Measurements from ENCODE around the gene ADAM10. TPM values are rescaled to one million over a fixed set of nuclear protein-coding genes. Genes with fewer than 3 reads are reported as not detected.

ADAM10 gene
- total RNA-seq, 1 experiment from 2014 or later = 159 TPM

- Histone ChIP-seq H3K4me2 (ENCODE audit: insufficient read depth, insufficient read length, low read length) (no peak overlapping the region), H2AK5ac (ENCODE audit: insufficient read length, low read length) (no peak overlapping the region), H3K4me1 (ENCODE audit: insufficient read depth, low read length) (no peaks in the 10 kb centered on the region), H4K8ac (replicated peaks; ENCODE audit: insufficient read length, low read depth, low read length) (no peak overlapping the region), H4K20me1 (ENCODE audit: control insufficient read depth, insufficient read depth, insufficient read length) (no peaks in the 10 kb centered on the region), H3K23ac (ENCODE audit: insufficient read length, low read depth, low read length) (no peak overlapping the region), H4K5ac (ENCODE audit: insufficient read length, low read depth, low read length) (no peak overlapping the region), H3K4ac (ENCODE audit: low read depth, low read length) (no peak overlapping the region), H3T11ph (ENCODE audit: low read length) (no peak overlapping the region), H3K27ac (ENCODE audit: insufficient read length, low read depth, low read length) (no peak overlapping the region), H3K9ac (ENCODE audit: extremely low read depth, insufficient read length, low read length) (no peak overlapping the region), H3K14ac (ENCODE audit: insufficient read depth, low read length) (no peak overlapping the region), H2AFZ (ENCODE audit: low read length) (no peak overlapping the region), H2BK5ac (ENCODE audit: insufficient read length, low read length) (no peak overlapping the region), H2BK12ac (ENCODE audit: insufficient read length, low read depth, low read length) (no peak overlapping the region), H3K9me3 (ENCODE audit: control insufficient read depth, low read depth, low read length) (no peaks in the 10 kb centered on the region), H3K79me1 (ENCODE audit: insufficient read depth, low read depth, low read length, poor library complexity, severe bottlenecking) (peaks cover 6% of the 10 kb centered on the region), H2BK120ac (ENCODE audit: low read depth, low read length, poor library complexity, severe bottlenecking) (no peak overlapping the region), H2BK15ac (ENCODE audit: low read depth, low read length) (no peak overlapping the region), H2BK20ac (ENCODE audit: low read depth, low read length, poor library complexity, severe bottlenecking) (no peak overlapping the region), H3K18ac (ENCODE audit: insufficient read length, low read depth, low read length) (no peak overlapping the region), H3K27me3 (ENCODE audit: insufficient read depth, low read length) (no peaks in the 10 kb centered on the region), H3K56ac (ENCODE audit: insufficient read length, low read depth, low read length) (no peak overlapping the region), H3K79me2 (ENCODE audit: insufficient read depth, low read length) (peaks cover 23% of the 10 kb centered on the region; the same call in 1 of the 2 replicates), H3K23me2 (ENCODE audit: insufficient read length, low read depth, low read length, poor library complexity, severe bottlenecking) (no peaks in the 10 kb centered on the region), H4K91ac (ENCODE audit: insufficient read length, low read depth, low read length) (no peak overlapping the region)
- no peak overlapping the region for H3K4me3 Mint-ChIP-seq
- H3K27ac Mint-ChIP-seq = peak overlapping the region in 1 of 3 experiments; percentile 81; a peak in 2 of 7 replicates
- DNase-seq = no peak
- no peak for TF ChIP-seq CTCF (conservative IDR thresholded peaks at IDR 0.05)
- no peaks in the 10 kb centered on the region for H3K9me3 Mint-ChIP-seq
- H3K36me3 Mint-ChIP-seq (ENCODE audit: insufficient read depth in 1 of 3, low read depth in 3 of 3) = peaks cover 0 to 3% (median 3%) of the 10 kb centered on the region in 3 experiments; a peak in 3 of 7 replicates
- no peaks in the 10 kb centered on the region for H3K27me3 Mint-ChIP-seq (ENCODE audit: low read depth)
- WGBS (ENCODE audit: extremely low coverage, insufficient read length, low lambda C conversion rate) = no CpG with 5 or more reads among the region's 2 CpGs
- H3K4me1 Mint-ChIP-seq = peaks cover 38 to 47% of the 10 kb centered on the region in 2 experiments
Measured at GRCh38 chr15:58734859-58735258, 14.6 kb downstream of the ADAM10 start.

All from H9 (cell line).